CD4-positive, alpha-beta T cell treated with Interleukin-17A for 4 hours (primary cell): Measurements from ENCODE around the gene RCSD1.
A peak's percentile ranks its signal among the peaks of the same experiment; 100 is the strongest.

ENCODE experiments used
- DNase-seq: peaks from one replicate; pipeline ENCODE4 v3.0.0-alpha.2; 2020; ENCODE audit warnings: mixed read lengths

RCSD1 gene

GRCh38 chr1:167669209-167670124 is 39.4 kb downstream of the RCSD1 start:
- DNase-seq = no peak

GRCh38 chr1:167670563-167670962 is 40.5 kb downstream of the RCSD1 start:
- DNase-seq = no peak

- no peak for DNase-seq
These were observed 41.9 kb downstream of the RCSD1 start for GRCh38 chr1:167671727-167672511.

- DNase-seq = no peak
These were observed 42.8 kb downstream of the RCSD1 start for GRCh38 chr1:167672831-167673230.

GRCh38 chr1:167673265-167673664 is 43.2 kb downstream of the RCSD1 start:
- DNase-seq = no peak

- DNase-seq = no peak
These were observed 44.1 kb downstream of the RCSD1 start for GRCh38 chr1:167674156-167674555.

GRCh38 chr1:167675440-167675839 is 45.4 kb downstream of the RCSD1 start:
- no peak for DNase-seq

- peak; percentile 22 for DNase-seq
These were observed 46.3 kb downstream of the RCSD1 start for GRCh38 chr1:167676205-167676915.

GRCh38 chr1:167676916-167677848 is 47.1 kb downstream of the RCSD1 start:
- no peak for DNase-seq

GRCh38 chr1:167678422-167678821 is 48.4 kb downstream of the RCSD1 start:
- DNase-seq = no peak

GRCh38 chr1:167678838-167679237 is 48.8 kb downstream of the RCSD1 start:
- DNase-seq = no peak

GRCh38 chr1:167679714-167680113 is 49.7 kb downstream of the RCSD1 start:
- DNase-seq = no peak

- no peak for DNase-seq
These were observed 51.0 kb downstream of the RCSD1 start for GRCh38 chr1:167681024-167681423.

GRCh38 chr1:167681451-167682098 is 51.5 kb downstream of the RCSD1 start:
- no peak for DNase-seq

- DNase-seq = no peak
These were observed 53.2 kb downstream of the RCSD1 start for GRCh38 chr1:167683226-167683625.

- no peak for DNase-seq
These were observed 53.8 kb downstream of the RCSD1 start for GRCh38 chr1:167683641-167684502.

- DNase-seq = no peak
These were observed 55.8 kb downstream of the RCSD1 start for GRCh38 chr1:167685844-167686243.

- peak; percentile 87 for DNase-seq
These were observed 58.0 kb downstream of the RCSD1 start for GRCh38 chr1:167687919-167688519.

- no peak for DNase-seq
These were observed 59.5 kb downstream of the RCSD1 start for GRCh38 chr1:167689567-167689920.

- DNase-seq = no peak
These were observed 60.0 kb downstream of the RCSD1 start for GRCh38 chr1:167690053-167690452.
